ENCODE results near the gene TAS1R2. TPM values are rescaled to one million over a fixed set of nuclear protein-coding genes. Genes with fewer than 3 reads are reported as not detected.

Gene TAS1R2
- total RNA-seq, 1 experiment from 2014 or later = not detected

GRCh38 chr1:18793164-18793563 is 66.3 kb downstream of the TAS1R2 start:
- H3K23ac ChIP-seq (ENCODE audit: insufficient read length, low read depth, low read length) = no peak overlapping the region
- H2BK20ac ChIP-seq (ENCODE audit: low read depth, low read length, poor library complexity, severe bottlenecking) = no peak overlapping the region
- H3K4me1 ChIP-seq (ENCODE audit: insufficient read depth, low read length) = no peaks in the 10 kb centered on the region; the same call in 1 of the 2 replicates
- H3K18ac ChIP-seq (ENCODE audit: insufficient read length, low read depth, low read length) = no peak overlapping the region
- no peaks in the 10 kb centered on the region for H3K23me2 ChIP-seq (ENCODE audit: insufficient read length, low read depth, low read length, poor library complexity, severe bottlenecking)
- Mint-ChIP-seq H3K4me3 (no peak overlapping the region), H3K27me3 (ENCODE audit: low read depth) (peaks cover 41% of the 10 kb centered on the region), H3K27ac (no peak overlapping the region; a peak in 1 of 7 replicates), H3K9me3 (no peaks in the 10 kb centered on the region; a peak in 1 of 5 replicates), H3K4me1 (peaks cover 15 to 36% of the 10 kb centered on the region in 2 experiments), H3K36me3 (ENCODE audit: insufficient read depth in 1 of 3, low read depth in 3 of 3) (no peaks in the 10 kb centered on the region)
- no peak overlapping the region for H4K91ac ChIP-seq (ENCODE audit: insufficient read length, low read depth, low read length)
- no peaks in the 10 kb centered on the region for H3K79me1 ChIP-seq (ENCODE audit: insufficient read depth, low read depth, low read length, poor library complexity, severe bottlenecking)
- no peak overlapping the region for H3K9ac ChIP-seq (ENCODE audit: extremely low read depth, insufficient read length, low read length)
- H2BK15ac ChIP-seq (ENCODE audit: low read depth, low read length) = no peak overlapping the region
- no peak overlapping the region for H3K4ac ChIP-seq (ENCODE audit: low read depth, low read length)
- H2BK12ac ChIP-seq (ENCODE audit: insufficient read length, low read depth, low read length) = no peak overlapping the region
- no peak overlapping the region for H2AK5ac ChIP-seq (ENCODE audit: insufficient read length, low read length)
- H4K20me1 ChIP-seq (ENCODE audit: control insufficient read depth, insufficient read depth, insufficient read length) = no peaks in the 10 kb centered on the region
- H2AFZ ChIP-seq (ENCODE audit: low read length) = no peak overlapping the region
- no peak overlapping the region for H2BK120ac ChIP-seq (ENCODE audit: low read depth, low read length, poor library complexity, severe bottlenecking)
- no peak overlapping the region for H3T11ph ChIP-seq (ENCODE audit: low read length)
- no peak overlapping the region for H3K4me2 ChIP-seq (ENCODE audit: insufficient read depth, insufficient read length, low read length)
- H2BK5ac ChIP-seq (ENCODE audit: insufficient read length, low read length) = no peak overlapping the region
- no peak for TF ChIP-seq CTCF (conservative IDR thresholded peaks at IDR 0.05)
- DNase-seq = no peak
- no peak overlapping the region for H4K5ac ChIP-seq (ENCODE audit: insufficient read length, low read depth, low read length)
- no peak overlapping the region; the same call in 1 of the 2 replicates for H3K14ac ChIP-seq (ENCODE audit: insufficient read depth, low read length)
- no peaks in the 10 kb centered on the region for H3K27me3 ChIP-seq (ENCODE audit: insufficient read depth, low read length)
- no peak overlapping the region for H3K27ac ChIP-seq (ENCODE audit: insufficient read length, low read depth, low read length)
- no CpG with 5 or more reads among the region's 10 CpGs for WGBS (ENCODE audit: extremely low coverage, insufficient read length, low lambda C conversion rate)
- H3K56ac ChIP-seq (ENCODE audit: insufficient read length, low read depth, low read length) = no peak overlapping the region
- H4K8ac ChIP-seq (replicated peaks; ENCODE audit: insufficient read length, low read depth, low read length) = no peak overlapping the region
- no peaks in the 10 kb centered on the region for H3K9me3 ChIP-seq (ENCODE audit: control insufficient read depth, low read depth, low read length)
- no peaks in the 10 kb centered on the region for H3K79me2 ChIP-seq (ENCODE audit: insufficient read depth, low read length)

Measured in H9 (cell line).